ENCODE data around the gene BRCA2.

- TF ChIP-seq POLR2A (IDR thresholded peaks at IDR 0.05) (no peak), CTCF (IDR thresholded peaks at IDR 0.05) (no peak)
Measured at GRCh38 chr13:32409001-32409313, 93.6 kb downstream of the BRCA2 start.

Measured in testis (tissue), 2 donors.